Measurements from ENCODE around the gene CXCL16.
"Not testable (repeated sequence)": the region's sequence is repeated elsewhere in the genome, so short reads cannot be mapped to it uniquely, and the experiment has no call there.

Gene CXCL16

GRCh38 chr17:4703330-4703691, 36.4 kb downstream of the CXCL16 start:
- Mint-ChIP-seq H3K36me3 (peaks cover 6% of the 10 kb centered on the region), H3K27ac (peak overlapping the region; percentile 92), H3K9me3 (no peaks in the 10 kb centered on the region), H3K4me3 (peak overlapping the region; percentile 86), H3K4me1 (peaks cover 42% of the 10 kb centered on the region), H3K27me3 (no peaks in the 10 kb centered on the region)
- ATAC-seq = no peak

- H3K4me3 Mint-ChIP-seq = no peak overlapping the region
Measured at GRCh38 chr17:4701116-4701515, 38.6 kb downstream of the CXCL16 start.

DNA sequence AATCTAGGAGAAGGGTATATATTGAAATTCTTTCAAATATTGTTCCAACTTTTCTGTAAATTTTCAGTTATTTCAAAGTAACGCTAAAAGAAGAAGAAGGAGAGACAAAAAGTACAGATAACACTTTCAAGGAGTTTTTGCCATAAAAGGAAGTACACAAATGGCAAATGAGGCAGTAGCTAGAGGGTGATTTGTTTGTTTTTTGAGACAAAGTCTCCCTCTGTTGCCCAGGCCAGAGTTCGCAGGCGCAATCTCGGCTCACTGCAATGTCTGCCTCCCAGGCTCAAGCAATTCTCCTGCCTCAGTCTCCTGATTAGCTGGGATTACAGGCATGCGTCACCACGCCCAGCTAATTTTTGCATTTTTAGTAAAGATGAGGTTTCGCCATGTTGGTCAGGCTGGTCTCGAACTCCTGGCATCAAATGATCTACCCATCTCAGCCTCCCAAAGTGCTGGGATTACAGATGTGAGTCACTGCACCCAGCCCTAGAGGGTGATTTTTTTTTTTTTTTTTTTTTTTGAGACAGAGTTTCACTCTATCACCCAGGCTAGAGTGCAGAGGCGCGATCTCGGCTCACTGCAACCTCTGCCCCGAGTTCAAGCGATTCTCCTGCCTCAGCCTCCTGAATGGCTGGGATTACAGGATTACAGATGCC, 40.2 kb downstream of the CXCL16 start:
- peaks cover 22% of the 10 kb centered on the region for H3K36me3 Mint-ChIP-seq
- H3K4me3 Mint-ChIP-seq, H3K27ac Mint-ChIP-seq, ATAC-seq, H3K27me3 Mint-ChIP-seq, H3K9me3 Mint-ChIP-seq: not testable (repeated sequence)
- H3K4me1 Mint-ChIP-seq = peaks cover 51% of the 10 kb centered on the region

More at GRCh38 chr17:4701116-4701515, 38.6 kb downstream of the CXCL16 start:
- H3K27ac Mint-ChIP-seq = peak overlapping the region; percentile 26
- peaks cover 17% of the 10 kb centered on the region for H3K36me3 Mint-ChIP-seq
- no peaks in the 10 kb centered on the region for H3K27me3 Mint-ChIP-seq
- ATAC-seq = no peak
- peaks cover 54% of the 10 kb centered on the region for H3K4me1 Mint-ChIP-seq
- H3K9me3 Mint-ChIP-seq = no peaks in the 10 kb centered on the region

GRCh38 chr17:4696437-4696805, 43.3 kb downstream of the CXCL16 start:
- Mint-ChIP-seq H3K27ac (peak overlapping the region; percentile 80), H3K36me3 (peaks cover 22% of the 10 kb centered on the region), H3K27me3 (no peaks in the 10 kb centered on the region), H3K4me3 (peak overlapping the region; percentile 59), H3K4me1 (peaks cover 38% of the 10 kb centered on the region), H3K9me3 (no peaks in the 10 kb centered on the region)
- peak; percentile 72 for ATAC-seq

- Mint-ChIP-seq H3K27me3 (no peaks in the 10 kb centered on the region), H3K4me3 (no peak overlapping the region), H3K36me3 (peaks cover 41% of the 10 kb centered on the region), H3K4me1 (peaks cover 36% of the 10 kb centered on the region), H3K9me3 (no peaks in the 10 kb centered on the region), H3K27ac (no peak overlapping the region)
- no peak for ATAC-seq
Measured at GRCh38 chr17:4693416-4693815, 46.3 kb downstream of the CXCL16 start.

GRCh38 chr17:4691686-4692085, 48.0 kb downstream of the CXCL16 start:
- H3K4me1 Mint-ChIP-seq = peaks cover 40% of the 10 kb centered on the region
- no peak for ATAC-seq
- H3K27me3 Mint-ChIP-seq = no peaks in the 10 kb centered on the region
- H3K9me3 Mint-ChIP-seq = no peaks in the 10 kb centered on the region
- H3K36me3 Mint-ChIP-seq = peaks cover 51% of the 10 kb centered on the region
- no peak overlapping the region for H3K27ac Mint-ChIP-seq
- no peak overlapping the region for H3K4me3 Mint-ChIP-seq

- Mint-ChIP-seq H3K27ac (no peak overlapping the region), H3K4me1 (peaks cover 30% of the 10 kb centered on the region), H3K9me3 (no peaks in the 10 kb centered on the region), H3K36me3 (peaks cover 49% of the 10 kb centered on the region), H3K27me3 (no peaks in the 10 kb centered on the region), H3K4me3 (no peak overlapping the region)
- ATAC-seq = no peak
Measured at GRCh38 chr17:4690745-4691144, 49.0 kb downstream of the CXCL16 start.

- not testable (repeated sequence) for H3K27me3 Mint-ChIP-seq, H3K4me3 Mint-ChIP-seq, ATAC-seq, H3K27ac Mint-ChIP-seq, H3K9me3 Mint-ChIP-seq
- Mint-ChIP-seq H3K4me1 (peaks cover 29% of the 10 kb centered on the region), H3K36me3 (peaks cover 54% of the 10 kb centered on the region)
Measured at GRCh38 chr17:4689872-4690271, 49.9 kb downstream of the CXCL16 start.

GRCh38 chr17:4683739-4684138, 56.0 kb downstream of the CXCL16 start:
- H3K27me3 Mint-ChIP-seq, H3K4me3 Mint-ChIP-seq, H3K9me3 Mint-ChIP-seq, ATAC-seq, H3K27ac Mint-ChIP-seq: not testable (repeated sequence)
- peaks cover 20% of the 10 kb centered on the region for H3K4me1 Mint-ChIP-seq
- peaks cover 80% of the 10 kb centered on the region for H3K36me3 Mint-ChIP-seq

Data from stimulated activated memory B cell treated with anti-CD40 and anti-IgM and Interleukin-4, amounts not matched to agents 10 μg/mL and 1 μg/mL and 100 μg/mL, for 72 hours (primary cell).